GM18951 (cell line): ENCODE results near the gene P4HA3.

Experiments
- POLR2A ChIP-seq: IDR thresholded peaks from 4 replicates; pipeline ENCODE4 v1.6.1; 2011; ENCODE audit warnings: mild to moderate bottlenecking; ENCODE audit not compliant: insufficient read length, insufficient read depth; ENCODE audit errors: extremely low read depth
- in situ Hi-C: fragments of 300-500 bp; cut with MboI; formaldehyde crosslinking; loops from one replicate; pipeline ENCODE4 v1.12.0; 2022; ENCODE audit warnings: low sequenced_read_pairs, mixed read lengths, inconsistent platforms; ENCODE audit not compliant: unreplicated experiment

The P4HA3 gene

GRCh38 chr11:74226907-74227306 is 84.5 kb downstream of the P4HA3 start:
- TF ChIP-seq POLR2A, result no peak
- in situ Hi-C loops, result no loop called here

GRCh38 chr11:74225565-74225964 is 85.9 kb downstream of the P4HA3 start:
- in situ Hi-C loops, result no loop called here
- no peak for TF ChIP-seq POLR2A

GRCh38 chr11:74221816-74222215 is 89.6 kb downstream of the P4HA3 start:
- in situ Hi-C loops, result no loop called here
- TF ChIP-seq POLR2A, result no peak

GRCh38 chr11:74220376-74220775 is 91.1 kb downstream of the P4HA3 start:
- in situ Hi-C loops, result no loop called here
- no peak for TF ChIP-seq POLR2A
